GM18873 (cell line): ENCODE results near the gene KCTD17.

Experiments used
- ATAC-seq: cut with Tn5 transposase; IDR thresholded peaks from one replicate; pipeline ENCODE4 v1.9.1; 2021; ENCODE audit warnings: mild to moderate bottlenecking, moderate library complexity, moderate number of reproducible peaks; ENCODE audit not compliant: unreplicated experiment, low FRiP score

Gene KCTD17

GRCh38 chr22:37019309-37020191 lies 32.0 kb upstream of the KCTD17 start, which contains the start of the genes MPST and TST:
Gene MPST, plus strand, starts transcription at chr22:37019742. Its CDS starts 95 bp downstream, at chr22:37019837.
Gene TST, minus strand, starts transcription at chr22:37019447. Its CDS starts 715 bp downstream, at chr22:37018732.
- ATAC-seq, result no peak

GRCh38 chr22:37020192-37020479 lies 31.4 kb upstream of the KCTD17 start:
- ATAC-seq, result no peak

GRCh38 chr22:37021041-37021440 lies 30.5 kb upstream of the KCTD17 start:
- no peak for ATAC-seq

- no peak for ATAC-seq
Observed at GRCh38 chr22:37021710-37022482, 29.6 kb upstream of the KCTD17 start.

GRCh38 chr22:37022483-37023337 lies 28.8 kb upstream of the KCTD17 start:
- ATAC-seq, result no peak

- no peak for ATAC-seq
Observed at GRCh38 chr22:37023743-37024338, 27.7 kb upstream of the KCTD17 start.

- no peak for ATAC-seq
Observed at GRCh38 chr22:37024339-37025157, 27.0 kb upstream of the KCTD17 start.

GRCh38 chr22:37025500-37026070 lies 26.0 kb upstream of the KCTD17 start:
- no peak for ATAC-seq

GRCh38 chr22:37026325-37026724 lies 25.2 kb upstream of the KCTD17 start:
- ATAC-seq, result no peak

- ATAC-seq, result no peak
Observed at GRCh38 chr22:37027556-37027955, 24.0 kb upstream of the KCTD17 start.

GRCh38 chr22:37028692-37029674 lies 22.6 kb upstream of the KCTD17 start:
- ATAC-seq, result no peak

- no peak for ATAC-seq
Observed at GRCh38 chr22:37030560-37031281, 20.8 kb upstream of the KCTD17 start.

- ATAC-seq, result no peak
Observed at GRCh38 chr22:37032134-37032534, 19.4 kb upstream of the KCTD17 start.

GRCh38 chr22:37032535-37033460 lies 18.7 kb upstream of the KCTD17 start:
- no peak for ATAC-seq

- ATAC-seq, result no peak
Observed at GRCh38 chr22:37033605-37034430, 17.7 kb upstream of the KCTD17 start.
